Subcutaneous preadipocyte (primary cell): ENCODE data around the gene TBX20. TPM values are rescaled to one million over a fixed set of nuclear protein-coding genes. Genes with fewer than 3 reads are reported as not detected.

ENCODE experiments used
- total RNA-seq: library from RNA; depleted of rRNA; stranded (reverse); fragments of >200 nt; gene quantifications from 2 replicates; pipeline ENCODE4 v1.2.3, GENCODE V29; 2012

Gene TBX20, protein sequence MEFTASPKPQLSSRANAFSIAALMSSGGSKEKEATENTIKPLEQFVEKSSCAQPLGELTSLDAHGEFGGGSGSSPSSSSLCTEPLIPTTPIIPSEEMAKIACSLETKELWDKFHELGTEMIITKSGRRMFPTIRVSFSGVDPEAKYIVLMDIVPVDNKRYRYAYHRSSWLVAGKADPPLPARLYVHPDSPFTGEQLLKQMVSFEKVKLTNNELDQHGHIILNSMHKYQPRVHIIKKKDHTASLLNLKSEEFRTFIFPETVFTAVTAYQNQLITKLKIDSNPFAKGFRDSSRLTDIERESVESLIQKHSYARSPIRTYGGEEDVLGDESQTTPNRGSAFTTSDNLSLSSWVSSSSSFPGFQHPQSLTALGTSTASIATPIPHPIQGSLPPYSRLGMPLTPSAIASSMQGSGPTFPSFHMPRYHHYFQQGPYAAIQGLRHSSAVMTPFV
- total RNA-seq, result 0.59 TPM in 1 of 2 replicates, not detected in the other

DNA sequence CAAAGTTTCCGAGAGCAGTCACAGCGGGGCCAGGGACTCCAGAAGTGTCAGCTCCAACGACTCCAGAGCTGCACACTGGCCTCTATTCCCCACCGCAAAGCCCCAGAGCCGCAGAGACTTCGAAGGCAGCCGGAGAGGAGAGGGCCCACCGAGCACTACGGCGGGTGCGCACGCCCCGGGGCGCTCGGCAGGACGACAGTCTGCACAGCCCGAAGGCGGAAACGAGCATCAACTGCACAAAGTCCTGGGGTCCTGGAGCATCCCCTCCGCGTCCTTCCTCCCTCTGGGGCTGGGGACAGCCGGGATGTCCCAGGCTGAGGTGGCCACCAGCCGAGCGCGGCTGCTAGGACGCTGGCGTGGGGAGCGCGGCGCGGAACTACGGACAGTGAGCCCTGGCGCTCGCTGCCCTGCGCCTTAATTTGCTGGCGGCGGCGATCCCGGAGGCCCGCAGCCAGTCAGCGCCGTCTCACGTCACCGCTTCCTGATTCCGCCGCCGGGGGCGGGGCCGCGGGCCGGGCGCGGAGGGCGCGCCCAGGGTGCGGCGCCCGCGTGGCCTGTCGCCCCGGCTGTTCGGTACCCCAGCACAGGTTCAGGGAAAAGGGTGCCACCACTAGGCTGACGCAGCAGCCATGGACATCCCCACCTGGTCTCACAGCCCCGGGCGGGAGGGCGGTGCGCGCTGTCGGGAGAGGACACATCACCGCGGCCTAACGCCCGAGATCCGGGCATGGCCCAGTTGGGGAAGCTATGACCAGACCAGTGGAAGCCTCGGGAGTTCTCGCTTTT lies at the start of gene TBX20:
TSS of gene TBX20 (minus strand) at position 391 of the 786 bp plus-strand sequence. CDS start 480 bp downstream, outside the sequence.

Other genes with a start within 250 kb of the TBX20 start
- gene DPY19L1, start 216.6 kb downstream of the TBX20 start, total RNA-seq, result 22.4 and 34.6 TPM in 2 replicates